RWPE2 (cell line): ENCODE results near the gene IL36B.

Source experiments
- ATAC-seq: fragments of 200-7000 bp; cut with Tn5 transposase; 3 replicates; pipeline ENCODE4 v1.9.1; 2021; ENCODE audit warnings: low read depth
- DNase-seq: peaks from one replicate; pipeline ENCODE4 v3.0.0-alpha.2; 2020; ENCODE audit warnings: low spot score
- H3K27ac ChIP-seq: fragments of 450-650 bp; 2 replicates; pipeline ENCODE4 v1.5.1; 2017; ENCODE audit warnings: mild to moderate bottlenecking; ENCODE audit not compliant: poor library complexity, severe bottlenecking
- H3K27me3 ChIP-seq: fragments of 250-450 bp; sonication (Bioruptor Pico); 2 replicates; pipeline ENCODE4 v1.5.1; 2021; ENCODE audit warnings: mild to moderate bottlenecking, moderate library complexity; ENCODE audit not compliant: insufficient read depth, poor library complexity, severe bottlenecking
- H3K36me3 ChIP-seq: fragments of 250-450 bp; sonication (Bioruptor Pico); 2 replicates; pipeline ENCODE4 v1.5.1; 2020; ENCODE audit warnings: low read depth, mild to moderate bottlenecking, moderate library complexity
- H3K4me1 ChIP-seq: fragments of 250-450 bp; sonication (Bioruptor Pico); 2 replicates; pipeline ENCODE4 v1.5.1; 2021; ENCODE audit warnings: mild to moderate bottlenecking, moderate library complexity; ENCODE audit not compliant: insufficient read depth, poor library complexity, severe bottlenecking
- H3K4me3 ChIP-seq: fragments of 250-450 bp; sonication (Bioruptor Pico); 2 replicates; pipeline ENCODE4 v1.5.1; 2021; ENCODE audit warnings: mild to moderate bottlenecking, moderate library complexity; ENCODE audit not compliant: severe bottlenecking
- H3K9me3 ChIP-seq: fragments of 250-450 bp; sonication (Bioruptor Pico); 2 replicates; pipeline ENCODE4 v1.5.1; 2021; ENCODE audit warnings: mild to moderate bottlenecking, moderate library complexity; ENCODE audit not compliant: severe bottlenecking
- CTCF ChIP-seq: fragments of 450-650 bp; IDR thresholded peaks from one replicate; pipeline ENCODE4 v1.5.1; 2017; ENCODE audit warnings: mild to moderate bottlenecking, moderate library complexity; ENCODE audit not compliant: poor library complexity, severe bottlenecking

The IL36B gene

GRCh38 chr2:113024764-113025163 lies 27.9 kb downstream of the IL36B start:
- Histone ChIP-seq H3K27ac (no peak overlapping the region), H3K27me3 (peaks cover 17% of the 10 kb centered on the region)

GRCh38 chr2:113021312-113021711 lies 31.4 kb downstream of the IL36B start:
- no peaks in the 10 kb centered on the region for H3K27me3 ChIP-seq
- TF ChIP-seq CTCF = no peak
- DNase-seq (no peak), ATAC-seq (no peak)
- H3K27ac ChIP-seq = no peak overlapping the region
- no peaks in the 10 kb centered on the region for H3K9me3 ChIP-seq
- no peaks in the 10 kb centered on the region for H3K4me1 ChIP-seq
- H3K4me3 ChIP-seq = no peak overlapping the region
- H3K36me3 ChIP-seq = no peaks in the 10 kb centered on the region

More at GRCh38 chr2:113024764-113025163, 27.9 kb downstream of the IL36B start:
- TF ChIP-seq CTCF = no peak
- Histone ChIP-seq H3K36me3 (no peaks in the 10 kb centered on the region), H3K4me1 (no peaks in the 10 kb centered on the region), H3K9me3 (no peaks in the 10 kb centered on the region), H3K4me3 (no peak overlapping the region)
- DNase-seq = no peak
- ATAC-seq = no peak

GRCh38 chr2:113018509-113018908 lies 34.2 kb downstream of the IL36B start:
- Histone ChIP-seq H3K4me1 (no peaks in the 10 kb centered on the region), H3K27ac (no peak overlapping the region), H3K27me3 (no peaks in the 10 kb centered on the region), H3K4me3 (no peak overlapping the region), H3K9me3 (no peaks in the 10 kb centered on the region), H3K36me3 (no peaks in the 10 kb centered on the region)
- no peak for DNase-seq
- TF ChIP-seq CTCF = no peak
- ATAC-seq = no peak

GRCh38 chr2:113015655-113016054 lies 37.0 kb downstream of the IL36B start:
- Histone ChIP-seq H3K4me1 (no peaks in the 10 kb centered on the region), H3K36me3 (no peaks in the 10 kb centered on the region), H3K27me3 (no peaks in the 10 kb centered on the region), H3K4me3 (no peak overlapping the region), H3K9me3 (no peaks in the 10 kb centered on the region), H3K27ac (no peak overlapping the region)
- no peak for TF ChIP-seq CTCF
- ATAC-seq (no peak), DNase-seq (no peak)

GRCh38 chr2:113015042-113015441 lies 37.6 kb downstream of the IL36B start:
- TF ChIP-seq CTCF = no peak
- no peaks in the 10 kb centered on the region for H3K27me3 ChIP-seq

More at GRCh38 chr2:113015042-113015441, 37.6 kb downstream of the IL36B start:
- DNase-seq = no peak
- Histone ChIP-seq H3K36me3 (no peaks in the 10 kb centered on the region), H3K27ac (no peak overlapping the region), H3K9me3 (no peaks in the 10 kb centered on the region), H3K4me3 (no peak overlapping the region), H3K4me1 (no peaks in the 10 kb centered on the region)
- ATAC-seq = no peak
